Ammon's horn (tissue), 1 donor: ENCODE results near the gene CDK6.
A peak's percentile ranks its signal among the peaks of the same experiment; 100 is the strongest.

ENCODE experiments used
- DNase-seq: peaks from one replicate; pipeline ENCODE4 v3.0.0-alpha.2; 2016; ENCODE audit warnings: low spot score

CDK6 gene

DNA sequence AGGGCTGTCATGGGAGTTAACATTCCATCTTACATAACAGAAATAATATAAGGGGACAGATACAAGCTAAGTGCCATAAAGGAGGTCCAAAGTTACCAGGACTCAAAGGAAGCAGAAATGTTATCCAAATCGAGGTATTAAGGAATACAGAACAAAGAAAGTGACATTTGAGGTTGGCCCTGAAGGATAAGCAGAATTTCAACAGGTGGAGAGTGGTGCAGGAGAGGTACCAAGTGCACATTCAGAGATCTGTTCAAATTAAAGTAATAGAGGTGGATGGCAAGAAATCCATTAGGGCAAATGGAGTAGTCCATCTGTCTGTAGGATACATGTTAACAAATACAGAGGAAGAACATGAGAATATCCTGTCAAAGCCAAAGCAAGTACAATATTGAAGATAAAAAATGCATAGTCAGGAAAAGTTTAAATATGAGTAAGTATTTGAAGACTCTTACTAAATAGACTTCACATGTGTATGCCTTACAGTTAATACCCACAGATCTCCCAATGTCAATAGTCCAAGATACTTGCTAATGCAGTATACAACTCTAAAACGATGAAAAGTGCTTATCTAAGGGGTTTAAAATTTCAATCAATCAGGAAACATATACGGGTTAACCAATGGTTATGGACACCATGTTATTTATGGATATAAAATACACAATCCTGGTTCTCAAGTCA lies 10.0 kb downstream of the CDK6 start:
- no peak for DNase-seq

DNA sequence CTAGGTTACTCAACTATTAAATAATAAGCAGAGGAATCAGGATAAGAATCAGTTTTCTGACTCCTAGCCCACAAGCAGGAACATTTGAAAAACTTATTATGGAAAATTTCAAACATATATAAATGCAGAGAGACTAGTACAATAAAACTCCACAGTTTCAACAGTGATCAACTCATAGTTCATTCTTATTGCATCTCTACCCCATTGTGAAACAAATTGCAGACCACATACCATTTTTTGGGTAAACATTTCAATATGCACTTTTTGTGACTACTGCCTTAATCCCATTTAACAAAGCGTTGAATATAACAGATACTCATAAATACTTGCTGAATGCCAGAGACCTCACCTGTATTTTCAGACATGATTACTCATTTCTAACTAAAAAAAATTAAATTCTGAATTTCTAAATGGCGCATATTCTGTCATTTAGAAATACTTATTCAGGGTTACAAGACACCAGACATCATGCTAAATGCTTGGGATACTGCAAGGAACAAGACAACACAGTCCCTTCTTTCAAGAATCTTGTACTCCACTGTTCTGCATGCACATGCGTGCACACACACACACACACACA lies 11.4 kb downstream of the CDK6 start:
- DNase-seq, result no peak

DNA sequence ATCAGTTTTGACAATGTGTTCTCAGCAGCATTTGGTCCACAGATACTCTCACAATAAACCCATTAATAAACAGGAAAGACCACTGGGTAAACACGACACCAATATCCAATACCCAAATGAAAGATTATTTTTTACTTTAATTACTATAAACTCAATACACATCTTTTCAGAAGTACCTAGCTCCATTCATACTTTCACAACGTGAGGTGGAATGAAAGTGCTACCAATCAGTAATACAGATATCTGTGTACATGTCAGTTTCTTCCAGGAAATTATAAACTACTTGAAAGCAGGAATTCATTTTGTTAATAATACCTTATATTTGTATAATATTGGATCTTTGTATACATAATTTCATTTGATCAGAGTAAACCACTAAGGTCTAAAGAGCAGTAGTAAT lies 11.9 kb downstream of the CDK6 start:
- no peak for DNase-seq

DNA sequence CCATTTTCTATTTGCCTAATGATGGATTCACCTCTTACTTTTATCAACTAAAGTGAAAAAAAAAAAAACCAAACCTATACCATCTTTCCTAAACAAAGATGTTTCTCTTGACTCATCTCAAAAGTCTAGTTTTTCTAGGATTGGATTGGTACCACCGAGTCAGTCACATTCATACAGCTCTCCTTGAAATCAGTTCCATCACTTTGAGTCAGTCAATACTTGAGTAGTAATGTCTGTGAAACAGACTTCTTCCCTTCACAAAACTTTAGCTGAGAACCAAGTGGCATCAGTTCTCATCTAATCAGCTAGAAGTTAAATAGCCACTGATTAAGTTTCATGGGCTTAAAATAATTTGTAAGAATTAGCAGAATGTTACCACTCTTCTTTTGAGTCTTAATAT lies 13.3 kb downstream of the CDK6 start:
- no peak for DNase-seq

DNA sequence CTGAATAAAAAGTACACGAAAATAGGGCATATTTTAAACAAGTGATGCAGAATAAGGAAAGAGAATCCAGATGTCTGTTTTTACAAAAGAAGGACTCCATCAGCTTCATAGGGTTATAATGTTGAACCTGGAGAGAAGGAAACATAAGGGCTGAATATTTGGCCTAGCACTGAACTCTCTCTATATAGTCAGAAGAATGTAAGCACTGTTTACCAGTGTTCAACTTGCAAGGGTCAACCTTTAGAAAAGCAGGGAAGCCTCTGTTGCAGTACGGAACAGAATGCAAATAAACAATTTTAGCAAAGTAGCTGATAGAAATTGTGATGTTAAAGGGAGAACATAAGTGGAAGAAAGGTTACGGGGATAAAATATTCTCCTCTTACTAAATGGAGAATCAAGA lies 16.2 kb downstream of the CDK6 start:
- DNase-seq, result no peak

DNA sequence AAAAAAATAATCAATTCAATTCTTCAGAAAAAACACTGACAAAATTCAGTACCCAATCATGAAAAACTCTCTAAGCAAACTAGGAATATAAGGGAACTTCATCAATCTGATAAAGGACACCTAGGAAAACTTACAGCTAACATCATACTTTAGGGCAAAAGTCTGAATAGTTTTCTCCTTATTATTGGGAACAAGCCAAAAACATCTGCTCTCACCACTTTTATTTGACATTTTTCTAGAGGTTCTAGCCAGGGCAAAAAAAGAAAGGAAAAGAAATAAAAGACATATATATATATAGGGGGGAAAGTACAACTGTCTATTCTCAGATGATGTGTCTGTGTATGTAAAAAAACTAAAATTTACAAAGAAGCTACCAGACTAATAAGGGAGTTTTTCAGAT lies 19.0 kb downstream of the CDK6 start:
- DNase-seq, result no peak

DNA sequence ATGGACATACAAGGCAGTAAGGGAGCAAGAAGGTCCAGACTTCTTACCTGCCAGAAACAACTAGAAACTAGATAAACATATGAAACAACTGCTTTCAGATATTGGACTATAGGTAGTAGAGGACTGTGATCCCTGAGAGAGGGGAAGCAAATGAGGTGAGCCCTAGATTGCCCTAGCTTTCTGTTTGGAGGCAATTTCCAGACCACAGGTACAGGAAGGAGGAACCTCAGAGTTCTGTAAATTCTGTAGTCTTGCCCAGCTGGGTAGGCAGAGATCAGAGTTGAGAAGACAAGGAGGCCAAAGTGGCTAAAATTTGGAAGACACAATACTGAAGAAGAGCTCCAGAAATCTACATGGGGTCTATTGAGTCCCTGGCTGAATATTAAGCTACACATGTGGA lies 21.0 kb downstream of the CDK6 start:
- no peak for DNase-seq

DNA sequence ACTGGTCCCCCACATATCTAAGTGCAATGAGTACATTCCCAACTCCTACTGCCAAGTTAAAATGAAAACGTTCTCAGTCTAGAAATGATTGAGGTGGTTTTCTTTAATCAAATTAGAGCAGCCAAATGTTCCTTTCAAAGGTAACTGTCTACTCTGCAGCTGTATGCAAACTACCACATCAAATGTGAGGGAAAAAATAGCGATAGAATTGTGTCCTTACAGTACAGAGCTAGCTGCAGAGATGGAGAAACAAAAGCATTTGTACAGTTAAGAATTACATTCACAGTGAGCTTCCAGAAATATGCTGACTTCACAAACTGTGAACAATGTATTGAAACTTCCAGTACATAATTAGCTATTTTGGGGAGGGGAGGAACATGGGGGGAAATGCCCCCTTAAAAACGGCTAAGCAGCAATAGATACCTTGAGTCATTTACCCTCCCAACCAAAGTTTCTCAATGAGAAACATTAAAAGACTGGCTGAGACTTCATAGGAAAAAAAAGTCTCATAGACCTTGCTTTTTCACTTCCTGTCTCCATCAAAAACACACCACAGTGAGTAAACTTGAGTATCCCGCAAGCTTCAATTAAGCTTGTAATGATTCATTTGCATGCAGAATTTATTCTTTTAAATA lies 22.9 kb downstream of the CDK6 start:
- no peak for DNase-seq

DNA sequence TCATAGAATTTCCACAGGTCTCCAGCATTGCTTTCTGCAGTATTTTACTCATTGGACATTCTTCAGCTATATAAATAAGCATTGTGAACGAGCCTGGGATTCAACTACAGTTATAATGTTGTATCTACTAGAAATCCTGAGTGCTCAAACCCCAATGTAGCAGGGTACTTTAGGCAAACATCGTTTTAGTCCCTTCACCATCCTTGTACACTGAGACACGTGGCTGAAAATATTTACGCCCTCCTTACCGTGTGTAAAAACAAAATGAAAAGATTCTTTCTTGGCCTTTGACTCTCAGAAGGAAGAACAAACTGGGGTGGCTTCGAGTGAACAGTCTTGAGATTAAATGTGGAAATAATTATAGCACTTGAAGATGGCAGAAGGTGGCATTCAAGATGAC lies 25.2 kb downstream of the CDK6 start:
- no peak for DNase-seq

DNA sequence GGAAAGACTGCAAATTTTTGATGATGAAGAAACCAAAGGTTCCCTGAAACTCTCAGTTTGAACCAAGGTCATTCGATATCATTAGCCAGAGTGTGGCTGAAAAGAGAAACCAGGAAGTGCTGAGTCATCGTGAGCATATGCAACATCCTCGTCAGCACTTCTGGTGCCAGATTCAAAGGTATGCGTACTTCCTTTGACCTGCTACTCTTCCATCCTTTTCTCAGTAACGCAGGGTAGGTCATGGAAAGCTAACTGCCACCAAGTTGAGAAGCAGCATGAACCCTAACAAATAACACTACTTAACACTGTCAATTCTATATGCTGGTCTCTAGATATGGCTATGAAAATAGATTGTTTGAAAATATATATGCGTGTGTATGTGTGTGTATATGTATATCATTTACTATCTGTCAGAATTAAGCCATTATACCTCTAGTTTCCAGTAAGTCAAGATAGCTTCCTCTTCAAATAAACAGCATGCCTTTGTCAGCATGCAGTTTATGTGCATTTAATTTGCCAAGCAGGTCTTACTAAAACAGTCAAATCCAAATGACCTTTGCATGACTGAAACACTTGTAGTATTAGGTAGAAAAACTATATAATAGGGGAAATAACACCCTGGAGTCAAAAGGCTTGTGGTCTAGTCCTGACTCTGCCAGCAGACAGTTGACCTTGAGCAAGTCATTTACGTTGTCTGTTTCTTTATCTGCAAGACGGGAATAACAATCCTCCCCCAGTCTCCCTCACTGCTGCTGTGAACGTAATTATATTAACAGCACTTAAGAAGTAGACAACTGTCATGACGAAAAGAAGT lies 26.4 kb downstream of the CDK6 start:
- DNase-seq, result peak; percentile 64

DNA sequence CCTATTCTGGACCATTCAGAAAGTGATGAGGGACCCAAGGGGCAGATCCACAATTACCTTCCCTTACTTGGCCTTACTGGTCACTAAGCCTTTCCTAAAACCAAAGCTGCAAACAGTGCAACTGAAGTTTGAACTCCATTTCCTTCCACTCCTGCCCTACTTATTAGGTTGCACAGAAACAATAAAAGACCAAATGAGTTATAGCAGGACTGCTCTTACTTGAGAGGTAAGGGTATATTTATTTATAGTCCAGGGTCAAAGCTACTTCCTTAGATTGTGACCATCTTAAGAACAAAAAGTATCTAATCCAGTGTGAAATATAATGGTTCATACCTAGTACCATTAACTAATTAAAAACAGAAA lies 27.0 kb downstream of the CDK6 start:
- no peak for DNase-seq

DNA sequence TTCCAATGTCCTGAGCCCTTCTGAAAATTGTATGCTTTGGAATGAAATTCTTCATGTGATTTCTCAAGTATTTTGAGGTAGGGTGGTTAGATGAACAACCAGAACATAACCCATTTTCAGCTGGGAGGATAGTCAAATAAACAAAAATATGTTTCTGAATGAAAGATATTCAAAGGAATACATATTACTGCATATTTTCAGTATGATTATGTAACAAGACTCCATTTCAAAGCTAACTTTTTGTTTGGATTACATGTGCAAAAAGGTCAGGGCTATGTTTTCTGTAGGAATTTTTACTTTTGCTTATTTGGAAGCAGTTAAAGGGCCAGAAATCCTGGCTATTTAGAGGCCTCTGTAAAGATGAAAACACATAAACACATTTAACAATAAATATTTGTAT lies 27.7 kb downstream of the CDK6 start:
- no peak for DNase-seq

DNA sequence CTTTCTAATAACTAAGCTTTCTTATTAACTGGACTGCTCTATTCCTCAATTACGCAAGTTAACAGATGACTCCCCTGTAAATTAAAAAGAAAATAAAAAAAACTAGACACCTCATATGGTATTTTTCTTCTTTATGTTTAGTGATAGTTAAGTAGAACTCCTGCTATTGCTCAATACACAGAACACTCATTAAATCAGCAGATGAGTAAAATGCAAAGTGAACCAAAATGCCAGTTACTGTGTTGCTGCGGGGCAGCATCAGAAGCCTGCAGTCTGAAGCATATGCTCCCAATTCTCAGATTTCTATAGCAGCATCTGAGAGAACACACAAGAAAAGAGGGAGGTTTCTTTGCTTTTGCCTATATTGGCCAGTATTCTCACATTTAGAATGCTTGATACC lies 28.4 kb downstream of the CDK6 start:
- no peak for DNase-seq

DNA sequence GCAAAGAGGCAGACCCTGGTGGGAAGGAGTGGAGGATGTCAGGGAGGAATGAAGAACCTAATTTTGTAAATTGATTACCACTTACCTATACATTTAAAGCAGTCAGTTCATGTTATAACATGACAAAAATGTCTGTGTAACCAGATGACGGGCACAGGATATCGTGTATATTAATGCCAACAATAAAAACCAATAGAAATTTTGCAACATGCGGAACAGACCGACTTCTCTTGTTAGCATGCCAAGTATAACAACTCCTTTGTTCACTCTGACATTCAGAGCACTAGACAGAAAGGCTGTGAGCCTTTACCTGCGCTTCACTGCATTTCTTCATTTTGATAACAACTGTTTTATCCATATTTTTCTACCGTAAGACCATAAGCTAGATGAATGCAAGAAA lies 29.9 kb downstream of the CDK6 start:
- DNase-seq, result no peak

DNA sequence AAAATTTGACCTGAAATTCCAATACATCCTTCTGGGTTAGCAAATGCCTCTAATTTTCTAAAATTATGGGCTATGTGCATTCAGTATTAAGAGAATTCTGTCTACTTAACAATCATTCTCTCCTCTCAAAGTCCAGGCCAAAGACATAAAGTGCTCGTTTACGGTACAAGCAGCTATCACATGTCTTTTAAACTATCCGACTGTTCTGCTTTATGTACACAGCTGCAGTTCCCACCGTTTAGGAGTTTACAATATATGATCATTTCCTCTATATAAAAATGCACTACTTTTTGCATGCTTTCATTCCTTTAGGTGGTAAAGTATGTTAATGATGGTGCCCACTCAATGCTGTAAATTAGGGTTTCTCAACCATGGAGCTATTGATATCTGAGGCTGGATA lies 34.0 kb downstream of the CDK6 start:
- no peak for DNase-seq

DNA sequence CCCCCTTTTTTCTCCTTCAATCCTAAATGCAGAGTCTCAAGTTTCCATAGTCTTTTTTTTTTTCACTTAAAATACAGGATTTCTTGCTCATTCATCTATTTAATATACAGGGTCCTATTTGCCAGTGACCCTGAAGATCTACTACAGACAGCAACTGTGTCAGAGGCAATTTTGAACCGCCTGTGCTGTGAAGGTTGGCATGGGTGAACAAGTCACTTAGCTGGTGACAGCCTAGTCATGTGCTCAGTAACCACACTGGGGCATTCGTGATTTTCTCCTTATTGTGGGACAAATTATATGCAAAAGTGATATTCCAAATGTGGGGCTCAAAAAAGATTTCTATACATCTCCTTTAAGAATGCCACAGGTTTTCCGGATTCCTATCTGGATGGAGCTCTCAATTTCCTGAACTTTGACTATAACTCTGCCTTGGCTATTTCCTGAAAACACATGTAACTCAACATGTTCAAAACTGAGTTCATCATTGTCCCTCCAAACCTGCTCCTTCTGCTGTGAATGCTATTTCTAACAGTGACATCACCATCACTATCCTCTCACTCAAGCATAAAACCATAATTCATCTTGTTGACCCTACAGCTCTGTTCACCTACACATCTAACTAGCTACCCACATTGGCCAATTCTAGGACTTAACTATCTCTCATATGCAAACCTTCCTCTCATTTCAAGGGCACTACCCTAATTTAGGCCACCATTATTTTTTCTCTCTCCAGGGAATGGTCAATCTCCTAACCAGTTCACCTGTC lies 36.7 kb downstream of the CDK6 start:
- no peak for DNase-seq

DNA sequence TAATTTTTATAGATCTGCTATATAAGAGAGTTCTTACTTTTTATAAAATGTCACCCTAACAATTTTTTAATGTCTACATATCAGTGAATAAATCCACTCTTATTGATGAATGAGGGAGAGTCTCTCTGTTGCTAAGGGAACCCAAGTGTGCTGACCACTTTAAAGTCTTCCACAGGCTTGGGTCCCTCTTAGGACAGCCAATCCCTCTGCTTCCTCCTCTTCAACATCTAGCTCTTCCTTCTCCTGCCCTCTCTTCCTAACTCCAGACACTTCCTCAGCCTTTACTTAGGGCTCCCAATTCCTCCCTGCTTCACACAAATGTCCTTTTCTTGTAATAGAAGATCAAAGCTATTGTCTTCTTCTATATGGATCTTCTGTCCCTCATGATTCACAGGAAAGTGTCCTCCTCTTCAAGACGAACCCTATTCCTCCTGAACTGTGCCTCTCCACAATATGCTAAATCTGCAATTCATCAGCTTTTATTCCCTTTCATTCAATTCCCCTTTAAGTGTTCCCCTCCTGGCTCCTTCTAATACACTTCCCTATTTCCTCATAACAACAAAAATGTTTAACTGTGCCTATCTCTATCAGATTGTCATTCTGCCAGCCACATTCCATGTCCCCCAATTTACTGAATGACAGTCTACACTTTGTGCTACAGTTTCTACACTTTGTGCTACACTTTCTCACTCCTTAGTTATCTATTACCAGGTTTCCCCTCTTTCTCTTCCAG lies 37.7 kb downstream of the CDK6 start:
- DNase-seq, result no peak

DNA sequence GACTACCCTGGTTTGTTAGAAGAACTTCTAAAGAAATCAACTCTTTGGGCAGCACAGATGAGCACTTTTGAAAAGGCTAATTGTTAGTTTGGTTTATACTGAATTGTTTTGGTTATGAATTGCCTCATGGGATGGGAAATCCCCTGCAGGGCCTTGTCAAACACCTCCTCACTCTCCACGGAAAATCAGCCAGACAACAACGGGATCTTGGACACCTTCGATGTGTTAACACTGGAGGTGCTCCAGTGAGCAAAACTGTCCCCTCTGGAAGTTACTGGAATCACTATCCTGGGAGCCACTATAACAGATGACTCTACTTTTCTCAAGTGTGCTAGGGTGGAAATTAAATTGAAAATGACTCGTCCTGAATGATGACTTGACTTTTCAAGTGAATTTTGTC lies 38.7 kb downstream of the CDK6 start:
- DNase-seq, result no peak

DNA sequence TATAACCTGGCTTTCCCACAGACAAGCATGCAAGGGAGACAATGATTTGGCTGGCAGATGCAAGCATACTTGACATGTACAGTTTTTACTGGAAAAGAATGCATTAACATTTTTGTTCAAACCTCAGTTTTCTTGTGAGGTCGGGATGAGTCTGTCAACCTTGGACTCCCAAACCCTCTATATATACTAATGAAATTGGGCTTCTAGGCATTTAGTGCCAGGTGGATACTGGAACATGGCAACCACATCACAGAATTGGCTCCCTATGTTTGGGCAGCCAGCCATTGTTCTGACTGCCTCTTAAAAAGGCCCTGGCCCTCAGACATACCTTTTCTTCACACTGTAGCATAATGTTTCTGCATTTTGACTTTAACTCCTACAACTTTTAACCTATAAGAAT lies 39.1 kb downstream of the CDK6 start:
- DNase-seq, result no peak

DNA sequence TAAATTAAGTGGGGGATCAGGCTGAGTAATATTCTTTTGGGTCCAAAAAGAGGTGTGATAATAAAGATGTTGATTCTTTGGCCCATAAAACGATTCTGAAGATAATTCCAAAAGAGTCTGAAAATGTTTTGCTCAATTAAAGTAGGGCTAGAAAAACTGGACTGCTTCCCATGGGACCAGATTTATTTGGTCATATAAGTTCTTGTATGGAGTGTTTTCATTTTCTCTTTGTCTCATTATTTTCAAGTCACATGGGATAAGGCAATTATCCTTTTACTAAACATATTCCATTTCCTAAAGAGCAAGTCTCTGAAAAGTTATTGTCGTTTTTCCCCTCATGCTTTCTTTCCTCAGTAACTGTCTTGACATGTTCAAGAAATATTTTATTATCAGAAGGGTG lies 41.5 kb downstream of the CDK6 start:
- DNase-seq, result no peak

DNA sequence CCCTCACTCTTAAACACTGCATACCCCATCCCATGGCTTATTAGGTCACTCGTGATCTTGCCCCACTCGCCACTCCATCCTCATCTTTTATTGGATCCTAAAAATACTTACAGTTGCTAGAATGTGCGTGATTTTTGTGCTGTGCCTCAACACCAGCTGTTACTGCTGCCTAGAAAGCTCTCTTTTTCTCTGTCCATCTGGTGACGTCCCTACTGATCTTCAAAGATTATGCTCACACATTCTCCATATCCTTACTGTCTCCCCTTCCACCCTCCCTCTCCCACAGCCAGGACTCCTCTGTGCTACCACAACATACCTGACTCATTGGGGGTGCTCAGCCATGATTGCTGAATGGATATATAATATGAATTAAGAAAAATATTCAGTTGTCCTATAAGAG lies 42.0 kb downstream of the CDK6 start:
- no peak for DNase-seq
